Tibial artery (tissue), 4 donors: ENCODE data around the gene TSC1.

ENCODE experiments used
- DNase-seq, 2 donors: peaks; one replicate each; pipeline ENCODE4 v3.0.0-alpha.2; 2019
- H3K27ac ChIP-seq, 2 donors: fragments of 200-600 bp; sonication (generic) in 1 of 2; 1 replicate in 1 of 2; 2 replicates in 1 of 2; pipeline ENCODE4 v1.5.1; 2018 to 2019; ENCODE audit warnings: mild to moderate bottlenecking in 1 of 2
- H3K27me3 ChIP-seq, 2 donors: fragments of 200-600 bp; sonication (generic) in 1 of 2; one replicate each; pipeline versions ENCODE4 v1.5.1 to v1.6.0; 2016 to 2019
- H3K36me3 ChIP-seq, 3 donors: fragments of 200-600 bp; sonication (generic) in 2 of 3; one replicate each; pipeline ENCODE4 v1.5.1; 2016 to 2019; ENCODE audit warnings: mild to moderate bottlenecking in 2 of 3
- H3K4me1 ChIP-seq, 4 donors: fragments of 200-600 bp; sonication (generic) in 2 of 4; 1 replicate in 3 of 4; 2 replicates in 1 of 4; pipeline ENCODE4 v1.5.1; 2016 to 2019
- H3K4me3 ChIP-seq, 2 donors: fragments of 200-600 bp; sonication (generic) in 1 of 2; 1 replicate in 1 of 2; 2 replicates in 1 of 2; pipeline ENCODE4 v1.5.1; 2018 to 2019; ENCODE audit warnings: mild to moderate bottlenecking in 2 of 2
- H3K9me3 ChIP-seq, 3 donors: fragments of 200-600 bp; sonication (generic) in 1 of 3; one replicate each; pipeline ENCODE4 v1.5.1; 2016 to 2019
- intact Hi-C: fragments of 100-400 bp; cut with DNase I; formaldehyde crosslinking; loops from one replicate; pipeline ENCODE4 v1.15.0; 2023; ENCODE audit warnings: low total_unique reads
- TF ChIP-seq, protein P1 (sequence below), 2 experiments: fragments of 200-600 bp in 1 of 2; fragments of 450-650 bp in 1 of 2; IDR thresholded peaks; one replicate each; pipeline ENCODE4 v1.5.1; 2017 to 2019; ENCODE audit warnings: antibody characterized with exemption in 2 of 2, mild to moderate bottlenecking in 1 of 2, moderate library complexity in 1 of 2

TSC1 gene

DNA sequence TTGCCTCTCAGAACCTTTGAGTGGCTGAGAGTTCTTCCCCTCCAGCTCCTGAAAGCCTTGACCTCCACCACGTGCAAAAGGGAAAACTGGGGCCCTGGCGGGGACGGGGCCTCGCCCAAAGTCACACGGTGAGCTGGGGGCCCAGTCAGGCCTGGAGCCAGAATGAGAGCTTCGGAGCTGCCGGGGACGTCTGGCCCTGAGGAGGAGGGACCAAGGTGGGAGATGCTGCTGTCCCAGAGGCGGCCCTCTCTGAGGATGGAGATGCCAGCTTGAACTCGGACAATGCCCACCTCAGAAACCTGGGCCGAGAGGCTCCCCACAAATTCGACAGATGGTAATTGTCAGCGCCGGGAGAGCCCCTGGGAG, 67.0 kb downstream of the TSC1 start:
- Histone ChIP-seq H3K9me3 (no peaks in the 10 kb centered on the region), H3K4me3 (peak overlapping the region; percentile 63 to 75), H3K36me3 (no peaks in the 10 kb centered on the region), H3K27ac (peak overlapping the region; percentile 70 to 80), H3K27me3 (no peaks in the 10 kb centered on the region), H3K4me1 (peaks cover 0 to 14% (median 9%) of the 10 kb centered on the region in 4 donors)
- TF ChIP-seq, protein P1, sequence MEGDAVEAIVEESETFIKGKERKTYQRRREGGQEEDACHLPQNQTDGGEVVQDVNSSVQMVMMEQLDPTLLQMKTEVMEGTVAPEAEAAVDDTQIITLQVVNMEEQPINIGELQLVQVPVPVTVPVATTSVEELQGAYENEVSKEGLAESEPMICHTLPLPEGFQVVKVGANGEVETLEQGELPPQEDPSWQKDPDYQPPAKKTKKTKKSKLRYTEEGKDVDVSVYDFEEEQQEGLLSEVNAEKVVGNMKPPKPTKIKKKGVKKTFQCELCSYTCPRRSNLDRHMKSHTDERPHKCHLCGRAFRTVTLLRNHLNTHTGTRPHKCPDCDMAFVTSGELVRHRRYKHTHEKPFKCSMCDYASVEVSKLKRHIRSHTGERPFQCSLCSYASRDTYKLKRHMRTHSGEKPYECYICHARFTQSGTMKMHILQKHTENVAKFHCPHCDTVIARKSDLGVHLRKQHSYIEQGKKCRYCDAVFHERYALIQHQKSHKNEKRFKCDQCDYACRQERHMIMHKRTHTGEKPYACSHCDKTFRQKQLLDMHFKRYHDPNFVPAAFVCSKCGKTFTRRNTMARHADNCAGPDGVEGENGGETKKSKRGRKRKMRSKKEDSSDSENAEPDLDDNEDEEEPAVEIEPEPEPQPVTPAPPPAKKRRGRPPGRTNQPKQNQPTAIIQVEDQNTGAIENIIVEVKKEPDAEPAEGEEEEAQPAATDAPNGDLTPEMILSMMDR (IDR thresholded peaks at IDR 0.05), result no peak
- intact Hi-C loops, result loop anchor here (10.0 kb wide), 2 partner anchors 67 to 203 kb away; partner anchors contain the start of genes GTF3C4 and TSC1
- no peak for DNase-seq

DNA sequence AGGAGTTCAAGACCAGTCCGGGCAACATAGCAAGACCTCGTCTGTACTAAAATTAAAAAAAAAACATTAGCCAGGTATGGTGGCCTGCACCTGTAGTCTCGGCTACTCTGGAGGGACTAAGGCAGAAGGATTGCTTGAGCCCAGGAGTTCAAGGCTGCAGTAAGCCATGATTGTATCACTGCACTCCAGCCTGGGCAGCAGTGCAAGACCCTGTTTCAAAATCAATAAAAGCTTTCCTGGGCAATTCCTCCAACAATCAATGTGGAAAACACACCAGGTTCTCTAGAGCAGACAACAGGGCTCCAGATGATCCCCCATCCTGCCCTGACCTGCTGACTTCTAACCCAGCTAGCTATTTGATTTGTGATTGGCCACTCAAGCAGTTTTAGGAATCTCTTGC, 67.6 kb downstream of the TSC1 start:
- H3K27ac ChIP-seq, result no peak overlapping the region
- no peak overlapping the region for H3K4me3 ChIP-seq
- TF ChIP-seq, protein P1 (IDR thresholded peaks at IDR 0.05), result no peak
- no peaks in the 10 kb centered on the region for H3K36me3 ChIP-seq
- H3K4me1 ChIP-seq, result peaks cover 0 to 15% (median 11%) of the 10 kb centered on the region in 4 donors
- no peak for DNase-seq
- intact Hi-C loops, result loop anchor here (10.0 kb wide), 2 partner anchors 68 to 202 kb away; partner anchors contain the start of genes GTF3C4 and TSC1
- no peaks in the 10 kb centered on the region for H3K9me3 ChIP-seq
- no peaks in the 10 kb centered on the region for H3K27me3 ChIP-seq

DNA sequence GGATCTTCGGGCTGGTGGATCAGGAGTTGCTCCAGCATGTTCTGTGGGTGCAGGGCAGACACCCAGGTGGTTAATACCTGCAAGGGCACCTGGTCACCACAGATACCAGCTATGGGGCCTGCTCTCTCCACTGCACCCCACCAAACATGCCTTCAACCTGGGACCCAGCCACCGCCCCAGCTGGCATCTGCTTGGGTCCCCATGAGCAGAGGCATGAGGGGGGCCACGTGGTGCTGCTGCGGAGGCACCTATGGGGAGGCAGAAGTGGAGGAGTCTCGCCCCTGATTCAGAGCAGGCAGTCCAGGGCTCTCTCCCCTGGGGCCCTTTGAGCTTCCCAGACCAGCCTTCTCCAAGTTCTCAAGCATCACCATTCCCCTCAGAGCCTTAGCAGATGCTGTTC, 69.3 kb downstream of the TSC1 start:
- H3K9me3 ChIP-seq, result no peaks in the 10 kb centered on the region
- intact Hi-C loops, result loop anchor here (10.0 kb wide), 2 partner anchors 70 to 200 kb away; partner anchors contain the start of genes GTF3C4 and TSC1
- no peaks in the 10 kb centered on the region for H3K27me3 ChIP-seq
- TF ChIP-seq, protein P1 (IDR thresholded peaks at IDR 0.05), result no peak
- no peak overlapping the region for H3K27ac ChIP-seq
- H3K4me1 ChIP-seq, result peaks cover 0 to 32% (median 16%) of the 10 kb centered on the region in 4 donors
- H3K36me3 ChIP-seq, result no peaks in the 10 kb centered on the region
- H3K4me3 ChIP-seq, result no peak overlapping the region
- no peak for DNase-seq

DNA sequence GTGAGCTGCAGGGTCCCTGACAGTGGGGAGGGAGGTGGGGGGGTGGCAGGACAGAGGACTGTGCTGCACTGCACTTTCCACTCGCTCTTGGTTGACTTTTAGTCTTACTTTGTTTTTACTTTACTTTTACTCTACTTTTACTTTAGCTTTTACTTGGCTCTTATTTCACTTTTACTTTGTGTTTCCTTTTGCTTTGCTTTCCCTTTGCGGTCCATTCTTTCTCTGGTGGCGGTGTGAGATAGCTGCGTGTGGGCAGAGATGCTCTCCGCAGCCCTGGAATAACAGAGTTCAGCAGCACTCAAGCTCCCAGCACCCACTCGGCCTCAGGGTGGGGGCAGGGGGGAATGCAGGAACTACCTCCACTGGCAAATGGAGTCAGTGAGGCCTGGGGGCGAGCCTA, 71.0 kb downstream of the TSC1 start:
- no peaks in the 10 kb centered on the region for H3K9me3 ChIP-seq
- TF ChIP-seq, protein P1 (IDR thresholded peaks at IDR 0.05), result no peak
- no peaks in the 10 kb centered on the region for H3K27me3 ChIP-seq
- H3K4me3 ChIP-seq, result no peak overlapping the region
- H3K27ac ChIP-seq, result no peak overlapping the region
- DNase-seq, result no peak
- H3K4me1 ChIP-seq, result peaks cover 0 to 28% (median 14%) of the 10 kb centered on the region in 4 donors
- H3K36me3 ChIP-seq, result no peaks in the 10 kb centered on the region
- intact Hi-C loops, result loop anchor here (10.0 kb wide), 2 partner anchors 71 to 199 kb away; partner anchors contain the start of genes GTF3C4 and TSC1

DNA sequence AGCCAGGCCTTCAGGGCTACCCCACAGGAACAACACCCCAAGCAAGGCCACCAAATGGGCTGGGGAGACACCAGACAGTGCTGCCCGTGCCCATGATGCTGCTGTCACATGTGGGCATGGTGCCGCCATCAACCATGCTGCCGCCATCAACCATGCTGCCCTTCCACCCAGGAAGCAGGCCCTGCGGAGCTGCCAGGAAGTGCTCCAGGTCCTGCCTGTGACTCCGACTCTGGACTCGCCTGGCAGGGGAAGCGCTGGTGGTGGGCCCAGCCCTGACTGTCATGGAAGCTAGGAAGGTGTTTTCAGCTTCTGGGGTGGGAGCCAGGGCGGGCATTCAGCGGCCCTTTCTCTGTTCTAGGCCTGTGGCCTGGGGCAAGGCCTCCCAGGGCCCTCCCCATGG, 75.2 kb downstream of the TSC1 start:
- intact Hi-C loops, result no loop called here
- H3K4me1 ChIP-seq, result peaks cover 0 to 20% (median 6%) of the 10 kb centered on the region in 4 donors
- no peaks in the 10 kb centered on the region for H3K9me3 ChIP-seq
- TF ChIP-seq, protein P1 (IDR thresholded peaks at IDR 0.05), result no peak
- H3K27me3 ChIP-seq, result no peaks in the 10 kb centered on the region
- H3K36me3 ChIP-seq, result no peaks in the 10 kb centered on the region
- DNase-seq, result no peak
- no peak overlapping the region for H3K4me3 ChIP-seq
- H3K27ac ChIP-seq, result no peak overlapping the region

DNA sequence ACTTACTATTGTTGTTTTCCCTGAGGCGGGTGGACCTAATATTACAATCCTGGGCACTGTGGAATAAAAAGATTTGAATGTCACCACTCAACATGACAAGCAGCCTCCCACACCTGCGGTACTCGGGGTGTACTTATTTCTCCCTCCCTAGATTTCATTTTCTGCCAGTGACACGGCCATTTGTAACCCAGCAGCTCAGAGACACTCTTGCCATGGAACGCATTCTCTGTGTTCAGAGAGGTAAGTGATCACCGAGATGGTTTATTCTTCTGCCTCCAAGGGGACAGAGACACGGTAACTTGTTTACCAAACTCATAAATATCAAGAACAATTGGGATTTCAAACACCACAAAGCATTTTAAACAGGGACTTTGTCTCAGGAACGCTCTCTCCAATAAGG, 77.5 kb downstream of the TSC1 start:
- Histone ChIP-seq H3K36me3 (no peaks in the 10 kb centered on the region), H3K9me3 (no peaks in the 10 kb centered on the region), H3K4me1 (peaks cover 0 to 17% (median 5%) of the 10 kb centered on the region in 4 donors), H3K27me3 (no peaks in the 10 kb centered on the region), H3K4me3 (no peak overlapping the region), H3K27ac (no peak overlapping the region)
- intact Hi-C loops, result no loop called here
- no peak for DNase-seq
- TF ChIP-seq, protein P1 (IDR thresholded peaks at IDR 0.05), result no peak
